CD4-positive, alpha-beta T cell treated with Interleukin-12 subunit alpha and Interleukin-12 subunit beta, for 1 hour (primary cell): ENCODE measurements around the gene PPP1CA.
"Not testable (repeated sequence)": the region's sequence is repeated elsewhere in the genome, so short reads cannot be mapped to it uniquely, and the experiment has no call there.

Experiments
- DNase-seq: peaks from one replicate; pipeline ENCODE4 v3.0.0-alpha.2; 2020

PPP1CA gene

GRCh38 chr11:67416416-67417335, 15.0 kb upstream of the PPP1CA start:
- peak; percentile 89 for DNase-seq

GRCh38 chr11:67415501-67416304, 14.0 kb upstream of the PPP1CA start, which contains the start of gene CARNS1:
Gene CARNS1, plus strand, starts transcription at chr11:67415678. Its CDS starts 522 bp downstream, at chr11:67416200.
- no peak for DNase-seq

GRCh38 chr11:67413266-67413849, 11.7 kb upstream of the PPP1CA start:
- DNase-seq = no peak

- no peak for DNase-seq
Measured at GRCh38 chr11:67412495-67413179, 11.0 kb upstream of the PPP1CA start.

GRCh38 chr11:67411785-67412152, 10.1 kb upstream of the PPP1CA start:
- DNase-seq = no peak

- no peak for DNase-seq
Measured at GRCh38 chr11:67410984-67411784, 9.5 kb upstream of the PPP1CA start.

GRCh38 chr11:67410369-67410831, 8.7 kb upstream of the PPP1CA start:
- DNase-seq = no peak

GRCh38 chr11:67409781-67410368, 8.2 kb upstream of the PPP1CA start:
- DNase-seq = no peak

GRCh38 chr11:67409261-67409666, 7.6 kb upstream of the PPP1CA start:
- DNase-seq = peak; percentile 82

GRCh38 chr11:67408437-67409200, 7.0 kb upstream of the PPP1CA start:
- DNase-seq = no peak

- DNase-seq = no peak
Measured at GRCh38 chr11:67407688-67408163, 6.1 kb upstream of the PPP1CA start.

- no peak for DNase-seq
Measured at GRCh38 chr11:67406969-67407687, 5.5 kb upstream of the PPP1CA start.

- DNase-seq = no peak
Measured at GRCh38 chr11:67406420-67406968, 4.8 kb upstream of the PPP1CA start.

- no peak for DNase-seq
Measured at GRCh38 chr11:67405688-67406339, 4.2 kb upstream of the PPP1CA start.

GRCh38 chr11:67405196-67405567, 3.5 kb upstream of the PPP1CA start:
- no peak for DNase-seq

GRCh38 chr11:67404515-67405195, 3.0 kb upstream of the PPP1CA start:
- peak; percentile 66 for DNase-seq

GRCh38 chr11:67403085-67403484, 1.4 kb upstream of the PPP1CA start:
- not testable (repeated sequence) for DNase-seq

GRCh38 chr11:67402192-67402839, 658 bp upstream of the PPP1CA start:
- DNase-seq = not testable (repeated sequence)
